GM19239 (cell line): Measurements from ENCODE around the gene TRPV5.

Experiments
- DNase-seq: peaks from one replicate; pipeline ENCODE4 v3.0.0; 2011; ENCODE audit warnings: low spot score; ENCODE audit not compliant: insufficient read length
- FAIRE-seq: peaks from 2 replicates; lab custom pipeline; 2011; peaks lifted over from hg19 to GRCh38; lab: Jason Lieb, UNC

The TRPV5 gene

DNA sequence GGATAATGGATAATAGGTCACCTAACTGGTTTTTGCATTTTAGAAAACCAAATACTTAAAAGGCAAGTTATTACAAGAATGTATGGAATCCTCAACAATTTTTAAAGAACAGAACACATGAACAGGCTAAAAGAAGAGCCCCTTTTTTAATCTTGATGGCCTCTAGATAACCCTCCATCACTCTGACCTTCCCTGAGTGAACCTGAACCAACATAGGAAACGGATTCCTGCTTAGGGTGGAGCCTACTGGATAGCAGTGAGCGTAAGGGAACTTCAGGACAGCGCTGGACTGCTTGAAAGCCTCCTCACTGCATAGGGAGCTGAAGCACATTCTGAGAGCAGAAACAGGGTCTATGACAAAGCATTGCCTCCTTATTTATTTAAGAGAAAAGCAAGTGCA lies 20.5 kb downstream of the TRPV5 start:
- DNase-seq (no peak), FAIRE-seq (no peak)

GRCh38 chr7:142910481-142910880 lies 23.1 kb downstream of the TRPV5 start:
- no peak for DNase-seq
- no peak for FAIRE-seq

DNA sequence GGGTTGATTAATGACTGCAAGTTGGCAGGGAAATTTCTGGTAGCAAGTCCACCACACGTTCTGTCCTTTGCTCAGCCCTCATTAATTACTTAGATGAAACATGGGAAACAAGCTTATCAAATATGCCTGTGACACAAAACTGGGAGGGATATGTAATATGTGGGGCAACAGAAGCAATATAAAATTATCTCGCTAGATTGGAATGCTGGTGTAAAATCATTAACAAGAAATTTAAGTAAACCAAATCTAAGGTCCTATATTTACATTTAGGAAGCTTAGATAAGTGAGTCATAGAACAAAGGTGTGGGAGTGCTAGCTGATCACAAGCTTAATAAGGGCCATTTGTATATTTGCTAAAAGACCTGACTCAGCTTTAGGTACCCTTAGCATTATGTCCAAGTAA lies 23.5 kb downstream of the TRPV5 start:
- no peak for DNase-seq
- no peak for FAIRE-seq

DNA sequence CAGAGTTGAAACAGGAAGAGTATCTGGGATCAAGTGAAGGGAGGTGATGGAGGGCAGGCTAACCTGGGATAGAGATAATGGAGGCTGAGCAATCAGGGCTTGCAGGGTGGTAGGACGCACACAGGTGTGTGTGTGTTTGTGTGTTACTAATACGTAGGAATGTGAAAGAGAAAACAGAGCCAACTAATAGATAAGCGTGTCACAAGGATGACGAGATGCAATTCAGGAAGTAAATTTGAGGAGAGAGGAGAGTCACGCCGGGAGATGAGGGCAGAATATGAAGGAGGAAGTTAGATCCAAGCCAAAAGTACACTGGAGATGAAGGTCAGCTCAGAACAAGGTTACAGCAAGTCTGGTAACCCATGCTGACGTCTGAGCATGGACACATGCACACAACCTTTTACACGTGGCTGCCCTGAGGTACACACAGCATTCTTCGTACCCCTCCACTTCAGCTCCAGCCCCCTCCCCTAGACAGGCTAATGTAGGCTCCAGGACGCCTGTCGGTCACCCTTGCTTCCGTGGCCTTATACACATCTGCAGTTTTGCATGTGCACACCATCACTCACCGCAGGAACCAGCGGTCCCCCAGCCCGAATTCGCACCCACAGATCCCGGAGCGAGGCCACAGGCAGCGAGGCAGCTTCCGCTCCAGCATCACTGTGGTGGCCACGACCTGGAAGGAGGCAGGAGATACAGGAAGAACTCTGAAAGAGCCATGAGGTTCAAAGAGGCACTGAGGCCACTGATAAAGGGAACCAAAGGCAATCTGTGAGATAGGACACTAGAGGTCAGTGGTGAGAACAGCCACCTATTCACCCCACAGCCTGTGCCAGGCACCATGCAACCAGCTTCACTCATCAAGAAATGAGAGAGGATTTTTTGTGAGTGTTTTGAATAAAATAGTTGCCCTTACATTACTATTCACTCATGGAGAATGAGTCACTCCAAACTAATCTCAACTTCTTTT lies 24.3 kb downstream of the TRPV5 start:
- DNase-seq (no peak), FAIRE-seq (no peak)

DNA sequence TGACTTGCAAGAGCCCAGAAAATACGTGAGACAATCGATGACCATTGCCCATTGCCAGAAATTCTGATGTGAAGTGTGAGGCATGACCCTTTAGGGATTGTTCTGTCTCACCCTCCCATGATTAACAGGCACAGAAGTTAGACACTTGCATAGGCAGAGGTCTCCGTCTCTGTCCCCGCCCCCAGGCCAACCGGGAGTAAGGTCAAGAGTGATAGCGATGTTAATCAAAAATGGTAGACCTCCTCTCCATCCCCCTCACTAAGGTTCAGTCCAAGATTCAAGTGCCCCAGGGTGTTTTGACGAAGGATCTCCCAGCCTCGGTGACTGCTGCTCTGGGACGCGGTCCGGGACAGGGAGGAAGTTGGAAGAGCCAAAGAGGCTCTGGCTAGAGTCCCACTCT lies 25.3 kb downstream of the TRPV5 start:
- no peak for FAIRE-seq
- DNase-seq: no peak

GRCh38 chr7:142906643-142907042 lies 26.9 kb downstream of the TRPV5 start:
- FAIRE-seq (no peak), DNase-seq (no peak)

DNA sequence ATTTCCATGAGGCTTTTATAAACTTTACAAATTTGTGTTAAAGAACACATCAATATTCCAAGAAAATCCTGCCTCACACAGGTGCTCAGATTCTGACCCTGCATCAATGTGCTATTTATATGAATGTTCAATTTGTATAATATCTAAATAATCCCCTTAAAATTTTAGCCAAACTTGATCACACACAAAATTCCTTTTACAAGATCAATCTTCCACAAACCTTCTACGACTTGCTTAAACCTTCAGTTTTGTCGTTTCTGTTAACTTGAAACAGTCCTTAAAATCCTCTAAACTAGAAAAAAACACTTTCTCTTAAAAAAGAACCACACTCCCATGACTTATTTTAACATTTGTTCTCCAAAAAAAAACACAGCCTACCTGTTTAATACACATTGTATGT lies 27.8 kb downstream of the TRPV5 start:
- DNase-seq (no peak), FAIRE-seq (no peak)

GRCh38 chr7:142904128-142904527 lies 29.4 kb downstream of the TRPV5 start:
- FAIRE-seq (no peak), DNase-seq (no peak)

DNA sequence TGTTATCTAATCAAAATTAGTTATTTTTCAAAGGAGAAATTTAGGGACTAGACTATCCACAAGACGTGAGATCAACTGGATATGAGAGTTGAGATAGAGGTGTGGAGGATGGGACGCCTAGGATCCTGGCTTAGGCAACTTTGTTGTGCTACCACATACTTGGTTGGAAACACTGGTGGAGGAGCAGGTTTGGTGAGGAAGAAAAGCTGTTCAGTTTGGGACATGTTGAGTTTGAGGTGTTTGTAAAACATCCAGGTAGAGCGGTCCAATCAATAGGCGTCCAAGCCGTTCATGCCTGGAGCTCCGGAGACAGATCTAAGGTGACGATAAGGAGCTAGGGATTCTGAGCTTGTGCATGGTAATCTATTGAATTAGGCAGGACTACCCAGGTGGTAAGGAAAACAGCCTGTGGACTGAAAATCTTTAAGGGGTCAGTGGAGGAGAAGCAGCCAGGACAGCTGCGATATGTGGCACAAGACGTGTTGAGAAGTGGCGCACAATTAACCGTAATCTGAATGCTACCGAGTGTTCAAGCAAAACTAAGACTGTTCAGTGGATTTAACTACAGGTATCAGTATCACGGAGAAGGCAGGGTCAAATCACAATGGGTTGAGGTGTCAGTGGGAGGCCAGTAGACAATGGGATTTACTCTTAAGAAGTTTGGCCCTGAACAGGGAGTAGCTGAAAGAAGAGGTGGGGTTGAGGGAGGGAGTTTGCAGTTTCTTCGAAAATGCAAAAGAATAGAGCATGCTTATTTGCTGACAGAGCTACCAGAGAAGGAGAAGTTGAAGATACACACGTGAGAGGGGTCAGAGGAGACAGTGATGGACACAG lies 31.9 kb downstream of the TRPV5 start:
- no peak for FAIRE-seq

DNA sequence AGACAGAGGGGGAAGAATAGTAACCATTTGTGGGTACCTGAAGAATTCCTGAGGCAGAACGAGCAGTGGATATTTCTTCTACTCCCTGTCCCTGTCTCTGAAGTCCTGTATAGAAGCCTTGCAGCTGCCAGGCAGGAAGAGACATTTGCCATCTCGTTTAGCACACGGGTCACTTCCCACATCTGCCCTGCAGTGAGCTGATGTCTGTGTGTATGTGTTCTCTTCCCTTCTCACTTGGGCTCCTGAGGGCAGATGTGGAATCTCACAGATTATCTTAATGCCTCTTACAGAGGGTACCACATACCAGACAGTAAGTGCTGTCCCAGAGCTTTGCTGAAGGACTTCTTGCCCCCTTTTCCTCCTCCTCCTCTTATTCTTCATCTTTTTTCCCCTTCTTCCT lies 33.9 kb downstream of the TRPV5 start:
- FAIRE-seq (no peak), DNase-seq (no peak)

More for the DNA sequence above, 31.9 kb downstream of the TRPV5 start:
- DNase-seq: no peak

DNA sequence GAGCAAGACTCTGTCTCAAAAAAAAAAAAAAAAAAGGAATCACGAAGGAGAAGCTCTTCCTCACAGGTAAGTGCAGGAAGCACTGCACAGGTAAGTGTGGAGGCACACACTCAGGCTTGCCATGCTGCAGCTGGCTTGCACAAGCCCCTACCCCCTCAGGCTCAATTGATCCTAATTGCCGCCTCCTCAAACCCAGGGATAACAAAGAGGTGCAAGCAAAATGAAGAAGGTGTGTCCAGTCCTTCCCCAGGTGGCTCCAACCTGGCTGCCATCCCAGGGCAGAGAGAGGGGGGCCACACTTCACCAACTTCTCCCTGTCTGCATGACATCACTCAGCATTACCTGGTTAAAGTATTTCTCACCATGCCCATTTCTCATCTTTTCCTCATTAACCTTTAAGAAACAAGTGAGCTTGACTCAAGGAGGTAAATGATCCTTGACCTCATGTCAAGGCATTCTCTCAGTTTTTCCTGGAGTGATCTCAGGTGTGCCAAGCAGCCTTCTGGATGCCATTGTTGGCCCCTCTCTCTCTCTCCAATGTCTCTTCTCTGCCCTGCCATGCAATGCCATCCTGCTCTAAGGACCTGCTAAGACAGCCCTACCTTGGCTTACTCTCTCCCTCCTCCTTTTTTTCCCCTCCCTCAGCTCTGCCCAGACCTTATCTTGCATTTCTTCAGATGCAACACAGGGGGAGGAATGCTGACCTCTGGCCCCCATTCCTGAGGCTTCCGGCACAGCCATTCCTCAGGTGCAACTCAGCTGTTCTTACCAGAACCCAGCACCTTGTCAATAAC lies 35.0 kb downstream of the TRPV5 start:
- FAIRE-seq: no peak
- DNase-seq: no peak

GRCh38 chr7:142897691-142898090 lies 35.9 kb downstream of the TRPV5 start:
- FAIRE-seq (no peak), DNase-seq (no peak)

DNA sequence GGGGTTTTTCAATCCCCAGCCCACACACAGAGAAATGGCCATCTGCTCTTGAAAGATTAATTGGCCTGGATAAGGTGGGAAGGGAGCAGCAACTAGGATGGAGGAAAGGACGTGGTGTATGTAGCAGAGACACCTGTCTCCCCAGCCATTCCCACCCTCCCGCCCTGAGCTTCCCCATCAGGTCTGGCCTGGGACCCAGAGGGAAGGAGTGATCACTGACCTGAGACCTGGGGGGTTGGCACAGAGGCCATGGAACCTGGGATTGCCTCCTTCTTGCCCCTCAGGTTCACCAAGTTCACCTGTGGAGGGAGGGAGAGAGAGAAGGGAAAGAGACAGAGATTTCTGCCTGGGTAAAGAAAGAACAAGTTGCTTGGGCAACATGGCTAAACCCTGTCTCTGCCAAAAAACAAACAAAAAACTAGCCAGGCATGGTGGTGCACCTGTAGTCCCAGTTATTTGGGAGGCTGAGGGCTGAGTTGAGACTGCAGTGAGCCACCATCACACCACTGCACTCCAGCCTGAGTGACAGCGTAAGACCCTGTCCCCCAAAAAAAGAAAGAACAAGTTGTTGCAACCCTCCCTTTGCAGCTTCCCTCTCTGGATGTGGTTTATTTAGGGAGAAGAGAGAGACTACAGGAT lies 36.7 kb downstream of the TRPV5 start:
- FAIRE-seq (no peak), DNase-seq (no peak)

DNA sequence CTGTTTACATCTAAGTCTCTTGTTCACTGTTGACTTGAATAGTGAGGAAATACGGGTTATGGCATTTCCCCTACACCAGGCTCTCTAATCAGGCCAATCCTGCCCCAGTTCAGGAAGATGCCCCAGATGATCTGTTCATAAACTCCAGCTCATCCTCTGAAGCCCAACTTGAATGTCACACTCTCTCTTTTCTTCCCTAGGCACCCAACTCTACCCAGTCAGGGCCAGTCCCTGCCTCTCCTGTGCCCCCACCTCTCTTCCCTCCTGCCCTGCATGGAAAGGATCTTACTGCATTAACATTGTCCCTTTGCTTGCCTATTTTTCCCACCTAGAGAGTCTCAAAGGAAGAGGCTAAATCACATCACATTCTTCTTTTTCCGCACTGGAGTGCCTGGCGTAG lies 37.4 kb downstream of the TRPV5 start:
- DNase-seq: no peak
- FAIRE-seq: no peak

DNA sequence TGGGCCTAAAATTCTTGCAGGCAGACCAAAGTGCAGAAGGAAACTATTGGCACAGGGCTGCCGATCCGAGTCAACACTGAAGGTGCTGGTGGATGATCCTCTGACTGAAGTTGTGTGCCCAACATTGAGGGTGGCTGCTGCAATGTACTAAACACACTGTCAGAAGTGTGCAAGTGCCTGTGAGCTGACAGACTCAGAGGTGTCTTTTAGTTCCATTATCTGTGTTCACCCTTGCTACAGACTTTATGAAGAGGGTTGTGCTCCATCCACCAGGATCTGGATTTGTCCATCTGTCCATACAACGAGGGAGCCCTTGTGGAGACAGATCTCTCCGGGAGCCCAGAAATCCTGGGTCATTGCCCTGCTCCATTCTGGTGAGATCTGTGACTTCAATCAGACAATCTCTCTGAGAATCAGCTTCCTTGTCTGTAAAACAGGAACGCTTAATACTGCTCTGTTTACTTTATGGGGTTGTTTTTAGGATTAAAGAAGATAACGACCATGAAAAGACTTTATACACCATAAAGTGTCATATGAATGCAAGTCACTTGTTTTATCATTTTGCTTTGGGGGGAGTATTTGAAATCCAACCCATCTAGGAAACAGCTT lies 38.5 kb downstream of the TRPV5 start:
- no peak for FAIRE-seq
- no peak for DNase-seq

- no peak for DNase-seq
- no peak for FAIRE-seq
These were observed 39.2 kb downstream of the TRPV5 start for GRCh38 chr7:142894112-142894984.

DNA sequence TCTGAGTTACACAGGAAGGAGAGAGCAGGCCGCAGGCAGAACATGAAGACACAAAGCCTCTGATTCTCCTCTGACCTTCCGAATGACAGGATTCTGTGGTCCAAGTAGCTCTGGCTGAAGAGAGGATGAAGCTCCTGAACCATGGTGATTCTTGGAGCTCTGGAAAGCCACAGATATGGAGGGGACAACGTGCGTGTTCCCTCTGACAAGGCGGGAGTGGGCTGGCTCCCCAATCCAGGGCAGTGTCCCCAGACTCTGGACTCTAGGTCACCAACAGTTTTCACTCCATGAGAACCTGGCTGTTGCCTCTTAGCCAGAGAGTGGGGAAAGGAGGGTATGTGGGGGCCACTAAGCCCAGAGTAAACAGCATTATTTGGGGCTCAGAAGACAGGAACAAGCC lies 40.6 kb downstream of the TRPV5 start:
- DNase-seq (no peak), FAIRE-seq (no peak)

GRCh38 chr7:142891490-142892082 lies 42.0 kb downstream of the TRPV5 start:
- FAIRE-seq (no peak), DNase-seq (no peak)
